Fibroblast of skin of abdomen (primary cell): Measurements from ENCODE around the gene TCIRG1.
"Not testable (repeated sequence)": the region's sequence is repeated elsewhere in the genome, so short reads cannot be mapped to it uniquely, and the experiment has no call there.

ENCODE experiments used
- DNase-seq: peaks from one replicate; pipeline ENCODE4 v3.0.0-alpha.2; 2013

The TCIRG1 gene

DNA sequence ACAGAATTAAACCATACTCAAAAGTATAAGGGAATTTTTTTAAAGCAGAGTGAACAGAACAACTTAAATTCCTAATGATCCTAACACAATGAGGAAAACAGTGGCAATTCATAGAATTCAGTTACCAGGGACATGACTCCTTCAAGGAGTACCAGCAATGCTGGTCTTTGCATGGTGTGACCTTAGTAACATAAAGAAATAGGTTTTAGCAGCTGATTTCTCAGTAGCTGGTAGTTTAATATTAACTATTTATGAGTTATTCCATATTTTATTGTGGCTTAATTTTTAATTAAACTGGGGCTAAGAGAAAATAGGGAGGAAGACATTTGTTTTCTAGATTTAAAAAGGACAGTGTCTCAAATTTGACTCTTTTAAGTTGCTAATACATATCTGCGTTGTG is 51.5 kb downstream of the TCIRG1 start:
- DNase-seq = no peak

DNA sequence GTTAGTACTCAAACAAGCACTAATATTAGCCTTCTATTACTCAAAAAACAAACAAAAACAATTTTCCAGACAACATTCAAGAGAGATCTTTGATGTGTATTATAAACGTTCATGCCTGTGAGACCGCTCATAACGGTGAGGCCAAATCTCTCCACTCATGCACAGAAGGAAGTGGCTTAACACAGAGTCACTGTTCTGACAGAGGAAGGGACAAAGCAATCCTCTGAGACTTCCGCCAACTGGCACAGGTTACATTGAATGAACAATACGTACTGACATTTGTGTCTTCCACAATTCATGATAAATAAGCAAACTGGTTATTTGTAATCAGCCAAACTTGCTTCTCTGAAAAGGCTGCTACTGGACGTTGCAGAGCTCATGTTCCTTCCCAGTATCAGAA is 51.9 kb downstream of the TCIRG1 start:
- no peak for DNase-seq

GRCh38 chr11:68092411-68092810 is 53.6 kb downstream of the TCIRG1 start:
- no peak for DNase-seq

GRCh38 chr11:68092946-68093345 is 54.1 kb downstream of the TCIRG1 start:
- DNase-seq = not testable (repeated sequence)

- DNase-seq = no peak
Measured at GRCh38 chr11:68093565-68093964, 54.7 kb downstream of the TCIRG1 start.

GRCh38 chr11:68096962-68097361 is 58.1 kb downstream of the TCIRG1 start:
- DNase-seq = no peak

- no peak for DNase-seq
Measured at GRCh38 chr11:68099057-68099456, 60.2 kb downstream of the TCIRG1 start.

DNA sequence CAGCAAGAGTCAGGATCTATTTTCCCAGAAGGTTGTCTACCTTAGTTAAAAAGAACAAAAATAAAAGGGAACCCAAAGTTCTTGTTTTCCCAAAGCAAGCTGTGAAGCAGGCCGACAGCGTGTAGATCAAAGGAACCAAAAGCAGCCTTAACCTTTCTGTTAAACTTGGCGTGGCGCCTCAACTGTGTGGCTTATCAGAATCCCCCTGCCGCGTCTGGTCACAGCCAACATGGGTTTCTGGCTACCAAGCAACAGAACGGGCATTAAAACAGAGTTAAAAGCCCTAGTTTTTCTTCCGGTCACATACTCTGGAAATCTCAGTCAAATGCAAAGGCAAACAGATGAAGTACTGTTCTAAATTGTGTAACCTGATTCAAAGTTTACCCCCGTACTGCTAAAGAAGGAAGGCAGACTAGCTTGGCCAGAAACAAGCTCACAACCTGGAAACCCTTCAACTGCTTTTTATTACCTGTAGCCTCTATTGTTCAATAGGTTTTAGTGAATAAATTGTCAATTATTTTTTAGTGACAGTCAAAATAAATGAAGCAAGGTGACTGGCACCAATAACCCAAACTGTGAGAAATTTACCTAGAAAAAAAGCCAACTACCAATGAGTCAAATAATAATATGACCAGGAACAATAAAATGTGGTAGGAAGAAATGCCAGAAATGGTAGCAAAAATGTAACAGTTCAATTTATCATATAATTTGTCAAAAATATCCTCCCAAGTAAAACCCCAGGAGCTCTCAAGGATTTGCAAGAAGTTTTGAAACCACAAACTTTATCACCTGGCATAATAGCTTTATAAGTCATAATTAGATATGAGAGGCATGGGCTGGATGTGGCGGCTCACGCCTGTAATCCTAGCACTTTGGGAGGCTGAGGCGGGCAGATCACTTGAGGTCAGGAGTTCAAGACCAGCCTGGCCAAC is 60.9 kb downstream of the TCIRG1 start:
- DNase-seq = no peak
